GM21423 (cell line): ENCODE results near the gene FRG2.
"Not testable (repeated sequence)": the region's sequence is repeated elsewhere in the genome, so short reads cannot be mapped to it uniquely, and the experiment has no call there.

Experiments used
- ATAC-seq: cut with Tn5 transposase; IDR thresholded peaks from one replicate; pipeline ENCODE4 v1.9.1; 2021; ENCODE audit warnings: mild to moderate bottlenecking, moderate library complexity; ENCODE audit not compliant: unreplicated experiment

Gene FRG2

GRCh38 chr4:190027156-190027555 is at the start of gene FRG2:
TSS of gene FRG2 (minus strand) at chr4:190027256. CDS start at chr4:190027204, 52 bp downstream.
- not testable (repeated sequence) for ATAC-seq

- ATAC-seq = not testable (repeated sequence)
These were observed 41.3 kb upstream of the FRG2 start for GRCh38 chr4:190068351-190068750.

- ATAC-seq = not testable (repeated sequence)
These were observed 37.7 kb upstream of the FRG2 start for GRCh38 chr4:190064805-190065204.

- ATAC-seq = not testable (repeated sequence)
These were observed 37.3 kb upstream of the FRG2 start, which contains the start of gene DBET for GRCh38 chr4:190064342-190064741. TSS of gene DBET (plus strand) at chr4:190064502.

DNA sequence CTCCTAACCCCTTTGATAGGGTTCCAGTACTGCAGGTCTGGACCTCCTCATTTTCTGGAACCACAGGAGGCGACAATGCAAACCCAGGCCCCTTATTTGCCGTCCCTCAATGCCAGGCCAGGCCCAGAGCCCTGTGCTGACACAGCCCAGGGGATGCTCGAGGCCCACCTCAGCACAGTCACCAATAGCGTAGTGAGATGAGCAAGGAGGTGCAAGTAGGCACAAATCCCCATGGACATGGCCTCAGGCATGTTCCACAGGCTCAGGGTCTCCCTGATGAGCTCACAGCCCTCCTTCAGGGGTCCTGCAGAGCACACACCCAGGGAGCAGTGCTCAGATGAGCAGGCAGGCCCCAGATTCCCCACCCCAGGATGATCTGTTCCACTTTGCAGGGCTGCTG is 31.9 kb upstream of the FRG2 start:
- ATAC-seq = not testable (repeated sequence)

GRCh38 chr4:190049378-190050239 is 22.6 kb upstream of the FRG2 start:
- ATAC-seq = not testable (repeated sequence)

- not testable (repeated sequence) for ATAC-seq
These were observed 20.6 kb upstream of the FRG2 start for GRCh38 chr4:190047627-190048026.

- not testable (repeated sequence) for ATAC-seq
These were observed 13.8 kb upstream of the FRG2 start for GRCh38 chr4:190040873-190041272.

GRCh38 chr4:190037704-190038388 is 10.8 kb upstream of the FRG2 start:
- ATAC-seq = not testable (repeated sequence)

- not testable (repeated sequence) for ATAC-seq
These were observed 4.2 kb upstream of the FRG2 start for GRCh38 chr4:190031264-190031663.

DNA sequence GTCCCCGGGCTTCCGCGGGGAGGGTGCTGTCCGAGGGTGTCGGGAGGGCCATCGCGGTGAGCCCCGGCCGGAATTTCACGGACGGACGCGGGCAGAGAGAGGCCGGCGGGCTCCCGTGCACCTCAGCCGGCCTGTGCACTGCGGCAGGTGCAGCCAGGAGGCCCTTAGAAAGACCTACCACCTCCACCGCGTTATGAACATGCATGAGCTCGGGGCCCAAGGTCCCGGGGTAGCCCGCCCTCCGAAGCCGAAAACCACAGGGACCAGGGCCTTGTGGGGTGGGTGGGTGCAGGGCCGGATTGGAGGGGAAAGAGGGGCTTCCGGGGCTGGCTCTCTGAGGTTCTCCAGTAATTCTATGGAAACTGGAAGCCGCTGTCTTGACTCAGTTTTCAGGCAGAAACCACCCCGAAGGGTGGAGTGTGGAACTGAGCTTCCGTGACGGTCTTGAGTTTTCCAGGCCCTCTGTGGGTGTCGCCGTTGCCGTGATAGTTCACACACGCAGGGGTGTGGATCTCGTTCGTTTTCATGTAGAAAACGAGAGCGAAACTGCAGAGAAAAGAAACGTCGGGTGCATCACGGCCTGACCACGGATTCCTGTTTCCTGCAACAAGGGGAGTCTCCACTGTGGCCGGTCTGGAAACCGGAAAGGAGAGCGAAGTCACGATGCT is 4.3 kb downstream of the FRG2 start:
- peak; percentile 46 for ATAC-seq

- not testable (repeated sequence) for ATAC-seq
These were observed 5.1 kb downstream of the FRG2 start for GRCh38 chr4:190021973-190022372.

DNA sequence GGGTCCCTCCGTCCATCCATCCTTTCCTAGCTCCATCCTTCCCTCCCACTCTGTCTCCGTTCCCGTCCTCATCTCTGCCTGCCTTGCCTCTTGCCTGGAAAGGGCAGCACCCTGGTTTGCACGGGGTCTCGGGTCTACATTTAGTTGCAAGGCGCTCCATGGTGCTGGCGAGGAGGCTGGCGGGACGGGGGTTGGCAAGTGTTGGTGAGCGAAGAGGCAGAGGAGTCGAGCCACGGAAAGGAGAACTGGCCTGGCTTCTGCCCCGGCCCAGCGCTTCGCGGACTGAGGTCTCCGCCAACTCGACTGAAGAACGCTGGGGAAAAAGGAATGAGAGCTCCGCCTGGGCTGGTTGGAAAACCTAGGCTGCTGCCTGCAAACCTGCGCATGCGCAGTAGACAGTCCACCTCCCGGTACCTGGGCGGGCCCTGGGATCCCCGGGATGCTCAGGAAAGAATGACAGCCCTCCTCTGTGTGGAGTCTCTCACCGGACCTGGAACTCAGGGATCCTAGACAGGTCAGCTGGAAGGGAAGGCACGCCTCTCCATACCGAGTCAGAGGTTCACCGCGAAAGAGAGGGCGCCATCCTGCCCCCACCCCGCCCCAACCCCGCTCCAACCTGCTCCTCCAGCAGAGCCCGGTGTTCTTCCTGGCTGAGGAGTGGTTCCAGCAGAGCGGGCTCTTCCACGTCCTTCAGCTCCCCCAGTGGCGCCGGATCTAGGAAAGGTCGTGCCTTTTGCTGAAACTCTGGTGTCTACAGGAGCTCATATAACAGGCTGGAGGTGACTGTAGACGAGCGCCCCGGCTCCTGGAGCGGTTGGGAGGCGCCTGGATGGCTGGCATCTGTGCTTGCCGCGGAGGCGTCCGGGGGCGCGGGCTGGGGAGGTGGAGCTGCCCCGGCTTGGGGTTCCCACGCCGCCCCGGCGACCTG is 6.0 kb downstream of the FRG2 start:
- no peak for ATAC-seq

GRCh38 chr4:190019859-190020463 is 7.1 kb downstream of the FRG2 start:
- ATAC-seq = not testable (repeated sequence)

DNA sequence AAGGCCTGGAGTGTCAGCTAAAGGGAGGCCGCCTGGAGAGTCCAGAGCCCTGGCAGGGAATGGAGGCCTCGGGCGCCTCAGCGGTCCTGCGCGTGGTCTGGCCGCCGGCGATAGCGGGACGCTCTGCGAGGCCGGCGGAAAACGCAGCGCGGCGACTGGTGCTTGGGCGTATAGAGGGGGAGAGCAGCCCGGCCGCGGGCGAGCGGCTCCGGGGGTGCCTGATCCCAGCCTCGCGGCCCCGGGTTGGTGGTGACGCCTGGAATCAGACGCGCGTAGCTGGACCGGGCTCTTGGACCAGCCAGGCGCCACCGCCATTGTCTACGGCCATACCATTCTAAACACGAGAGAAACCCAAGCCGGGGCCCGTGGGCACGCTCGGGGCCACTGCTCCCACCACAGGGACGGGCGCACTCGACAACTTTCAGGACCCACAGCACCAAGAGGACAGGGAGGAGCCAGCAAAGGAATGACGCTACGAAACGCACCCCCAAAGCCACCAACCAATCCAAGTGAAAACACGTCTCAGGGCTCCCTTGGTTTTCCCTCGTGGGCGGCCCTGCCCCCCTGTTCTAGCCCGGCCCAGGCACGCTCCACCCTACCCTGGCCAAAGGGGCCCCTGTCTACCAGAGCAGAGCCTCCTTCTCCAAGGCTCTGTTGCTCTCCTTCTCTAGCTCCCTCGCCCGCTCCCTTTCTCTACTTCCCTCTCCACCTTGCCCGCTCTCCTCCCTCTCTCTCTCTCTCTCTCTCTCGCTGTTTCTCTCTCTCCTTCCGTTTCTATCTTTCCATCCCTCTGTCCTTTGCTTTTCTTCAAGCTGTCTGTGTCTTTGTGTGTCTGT is 7.8 kb downstream of the FRG2 start:
- no peak for ATAC-seq

GRCh38 chr4:190018201-190018920 is 8.7 kb downstream of the FRG2 start:
- ATAC-seq = no peak

DNA sequence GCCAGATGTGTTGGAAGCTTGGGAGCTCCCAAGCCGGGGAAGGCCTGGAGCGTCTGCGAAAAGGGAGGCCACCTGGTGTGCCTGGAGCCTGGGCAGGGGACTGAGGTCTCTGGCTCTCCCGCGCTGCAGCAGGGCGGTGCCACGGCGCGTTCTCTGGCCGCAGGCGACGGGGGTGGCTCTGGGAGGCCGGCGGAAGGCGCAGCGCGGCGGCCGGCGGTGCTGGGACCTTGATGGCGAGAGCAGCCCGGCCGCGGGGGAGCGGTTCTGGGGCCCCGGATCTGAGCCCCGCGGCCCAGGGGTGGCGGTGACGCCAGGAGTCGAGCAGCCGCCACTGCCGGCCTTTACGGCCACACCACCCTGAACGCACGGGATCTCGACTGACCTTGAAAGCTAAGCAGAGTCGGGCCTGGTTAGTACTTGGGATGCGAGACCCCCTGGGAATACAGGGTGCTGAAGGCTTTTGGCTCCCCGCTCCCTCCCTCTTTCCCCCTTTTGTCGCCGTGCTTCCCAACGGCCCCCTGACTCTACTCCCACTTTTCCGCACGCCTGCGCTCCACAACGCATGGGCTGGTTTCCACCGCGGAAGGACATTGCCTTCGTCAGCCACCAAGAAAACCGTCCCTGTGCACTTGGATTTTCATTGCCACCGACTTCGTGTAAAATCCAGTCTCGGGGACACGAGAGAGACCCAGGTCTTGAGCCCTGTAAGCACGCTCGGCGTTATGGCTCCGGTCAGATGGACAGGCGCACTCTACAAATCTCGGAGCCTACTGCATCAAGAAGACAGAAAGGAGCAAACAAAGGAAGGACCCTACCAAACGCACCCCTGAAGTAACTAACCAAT is 9.5 kb downstream of the FRG2 start:
- no peak for ATAC-seq
